Measurements from ENCODE around the gene SPNS2.

SPNS2 gene

DNA sequence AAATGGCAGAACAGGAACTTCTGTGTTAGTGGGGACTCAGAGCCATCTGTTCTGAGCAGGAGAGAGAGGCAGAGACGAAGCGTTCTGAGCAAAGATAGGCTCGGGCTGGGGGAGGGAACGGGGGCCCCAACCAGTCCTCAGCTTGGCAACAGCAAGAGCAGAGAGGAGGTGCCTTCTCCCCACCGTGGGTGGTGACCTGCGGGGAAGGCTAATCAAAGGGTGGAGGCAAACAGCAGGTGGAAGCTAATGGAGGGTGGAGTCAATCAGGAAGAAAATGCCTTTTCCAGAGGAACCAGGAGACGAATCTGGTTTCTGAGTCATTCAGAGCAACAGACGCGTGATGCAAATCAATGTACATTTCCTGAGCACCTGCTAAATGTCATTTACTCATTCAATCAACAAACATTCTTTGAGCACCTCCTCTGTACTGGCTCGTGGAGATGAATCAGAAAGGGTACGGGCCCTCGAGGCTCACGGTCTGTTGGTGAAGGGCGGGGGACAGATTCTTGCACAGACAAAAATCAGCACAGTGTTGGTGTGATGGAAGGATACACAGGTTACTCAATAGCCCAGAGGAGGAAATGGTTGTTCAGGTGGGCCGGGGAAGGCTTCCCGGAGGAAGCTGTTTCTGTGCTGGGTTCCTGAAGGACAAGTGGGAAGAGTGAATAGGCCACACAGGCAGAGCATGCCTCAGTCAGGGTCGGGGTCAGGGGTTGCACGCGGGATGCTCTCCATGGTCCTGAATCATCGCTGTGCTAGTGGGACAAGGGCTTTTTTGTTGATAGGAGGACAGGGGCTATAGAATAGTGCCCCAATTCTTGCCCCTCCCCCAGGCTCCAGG is 5.7 kb upstream of the SPNS2 start:
- Histone ChIP-seq H3K4me1 (ENCODE audit: control insufficient read depth, insufficient read depth, low read length, unreplicated experiment) (no peaks in the 10 kb centered on the region), H3K27me3 (ENCODE audit: insufficient read depth, low read length) (peaks cover 13% of the 10 kb centered on the region), H3K27ac (ENCODE audit: low read depth, low read length) (no peak overlapping the region), H2AFZ (ENCODE audit: low read length, unreplicated experiment) (no peak overlapping the region), H3K36me3 (ENCODE audit: insufficient read depth, low read length) (no peaks in the 10 kb centered on the region), H3K79me2 (ENCODE audit: control insufficient read depth, insufficient read depth, low read length, unreplicated experiment) (no peaks in the 10 kb centered on the region), H3K4me3 (ENCODE audit: low read depth, low read length) (no peak overlapping the region)

DNA sequence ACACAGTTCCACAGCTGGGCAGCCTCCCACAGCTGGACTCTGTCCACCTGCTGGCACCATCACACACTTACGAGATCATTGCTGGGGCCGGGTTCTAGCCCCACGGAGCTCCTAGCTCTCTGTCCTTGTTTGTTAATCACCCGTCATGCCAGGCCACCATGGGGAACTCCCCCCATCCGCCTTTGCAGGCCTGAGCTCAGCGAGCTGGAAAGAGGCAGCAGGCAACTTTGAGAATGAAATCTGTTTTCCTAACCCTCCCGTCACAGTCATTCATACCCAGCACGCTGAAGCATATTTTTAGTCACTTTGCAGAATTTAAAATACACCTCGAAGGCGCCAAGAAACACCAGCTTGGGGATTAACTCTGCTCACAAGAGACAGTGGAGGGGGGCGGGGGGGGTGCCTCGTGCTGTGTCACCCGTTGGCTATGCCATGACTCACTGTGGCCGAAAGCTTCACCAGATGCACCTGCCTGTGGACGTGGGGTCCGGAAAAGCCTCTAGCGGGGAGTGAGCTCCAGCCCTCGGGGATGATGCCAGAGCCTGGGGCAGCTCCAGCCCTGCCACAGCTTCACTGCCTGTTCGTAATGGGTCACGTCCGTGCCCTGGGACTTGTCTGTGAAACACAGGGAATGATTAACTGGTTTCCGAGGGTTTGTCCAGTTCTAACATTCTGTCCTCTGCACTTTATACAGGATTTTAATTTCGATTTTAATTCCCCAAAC is 1.4 kb upstream of the SPNS2 start:
- H3K36me3 ChIP-seq (ENCODE audit: insufficient read depth, low read length): no peaks in the 10 kb centered on the region
- no peak overlapping the region for H2AFZ ChIP-seq (ENCODE audit: low read length, unreplicated experiment)
- no peaks in the 10 kb centered on the region for H3K4me1 ChIP-seq (ENCODE audit: control insufficient read depth, insufficient read depth, low read length, unreplicated experiment)
- no peaks in the 10 kb centered on the region for H3K79me2 ChIP-seq (ENCODE audit: control insufficient read depth, insufficient read depth, low read length, unreplicated experiment)
- peaks cover 47% of the 10 kb centered on the region for H3K27me3 ChIP-seq (ENCODE audit: insufficient read depth, low read length)
- no peak overlapping the region for H3K27ac ChIP-seq (ENCODE audit: low read depth, low read length)
- H3K4me3 ChIP-seq (ENCODE audit: low read depth, low read length): no peak overlapping the region

DNA sequence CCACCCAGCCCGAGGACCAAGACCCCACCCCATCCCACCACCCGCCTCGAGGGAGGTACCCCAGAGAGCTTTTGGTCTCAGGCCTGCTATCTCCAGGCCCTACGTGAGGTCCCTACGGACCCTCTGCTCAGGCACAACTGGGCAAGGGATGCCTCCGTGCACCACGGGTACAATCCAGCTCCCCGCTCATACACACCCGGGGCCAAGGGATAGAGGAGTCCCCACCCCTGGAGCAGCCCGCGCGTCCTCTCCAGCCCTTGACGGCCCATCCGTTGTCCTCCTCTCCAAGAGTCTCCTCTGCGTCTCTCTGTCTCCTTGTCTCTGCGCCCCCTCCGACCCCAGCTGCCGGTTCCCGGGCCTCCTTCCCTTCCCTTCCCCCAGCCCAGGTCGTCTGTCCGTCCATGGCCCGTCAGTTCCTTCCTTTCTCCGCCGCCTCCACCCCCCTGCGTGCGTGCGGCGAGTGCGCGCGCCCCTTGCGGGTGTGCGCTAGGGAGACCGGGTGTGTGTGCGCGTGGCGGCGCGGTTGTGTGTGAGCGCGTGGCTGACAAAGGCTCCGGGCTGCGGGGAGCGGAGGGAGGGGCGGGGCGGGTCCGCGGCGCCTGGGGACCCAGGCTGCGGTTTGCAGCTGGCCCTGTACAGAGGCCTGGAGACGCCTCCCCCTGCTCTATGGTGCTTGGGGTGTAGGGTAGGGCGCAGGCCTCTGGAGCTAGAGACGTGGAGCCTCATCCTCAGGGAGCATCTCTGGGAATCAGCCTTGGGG is 930 bp downstream of the SPNS2 start:
- H3K27me3 ChIP-seq (ENCODE audit: insufficient read depth, low read length): peaks cover 64% of the 10 kb centered on the region
- H3K27ac ChIP-seq (ENCODE audit: low read depth, low read length): no peak overlapping the region
- H3K4me1 ChIP-seq (ENCODE audit: control insufficient read depth, insufficient read depth, low read length, unreplicated experiment): no peaks in the 10 kb centered on the region
- no peaks in the 10 kb centered on the region for H3K36me3 ChIP-seq (ENCODE audit: insufficient read depth, low read length)
- H3K4me3 ChIP-seq (ENCODE audit: low read depth, low read length): no peak overlapping the region; the same call in 1 of the 2 replicates
- no peaks in the 10 kb centered on the region for H3K79me2 ChIP-seq (ENCODE audit: control insufficient read depth, insufficient read depth, low read length, unreplicated experiment)
- no peak overlapping the region for H2AFZ ChIP-seq (ENCODE audit: low read length, unreplicated experiment)

DNA sequence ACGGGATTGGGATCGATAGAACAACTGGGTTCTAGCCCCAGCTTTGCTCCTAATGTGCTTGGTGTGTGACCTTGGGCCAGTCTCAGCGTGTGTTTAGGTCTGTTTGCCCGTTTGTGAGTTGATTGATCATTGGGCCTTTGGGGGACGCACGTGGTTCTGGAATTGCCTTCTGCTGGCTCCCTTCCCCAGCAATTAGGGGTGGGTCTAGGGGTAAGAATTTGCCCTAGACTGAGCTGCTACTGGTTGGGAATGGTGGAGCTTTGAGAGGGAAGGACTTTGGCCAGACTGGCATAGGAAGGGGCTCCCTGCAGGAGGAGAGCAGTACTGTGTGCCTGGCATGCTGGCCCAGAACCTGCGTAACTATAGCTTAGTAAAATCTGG is 1.5 kb downstream of the SPNS2 start:
- H3K27ac ChIP-seq (ENCODE audit: low read depth, low read length): no peak overlapping the region
- no peaks in the 10 kb centered on the region for H3K4me1 ChIP-seq (ENCODE audit: control insufficient read depth, insufficient read depth, low read length, unreplicated experiment)
- no peaks in the 10 kb centered on the region for H3K79me2 ChIP-seq (ENCODE audit: control insufficient read depth, insufficient read depth, low read length, unreplicated experiment)
- peaks cover 68% of the 10 kb centered on the region for H3K27me3 ChIP-seq (ENCODE audit: insufficient read depth, low read length)
- H3K36me3 ChIP-seq (ENCODE audit: insufficient read depth, low read length): no peaks in the 10 kb centered on the region
- no peak overlapping the region for H2AFZ ChIP-seq (ENCODE audit: low read length, unreplicated experiment)
- H3K4me3 ChIP-seq (ENCODE audit: low read depth, low read length): no peak overlapping the region

DNA sequence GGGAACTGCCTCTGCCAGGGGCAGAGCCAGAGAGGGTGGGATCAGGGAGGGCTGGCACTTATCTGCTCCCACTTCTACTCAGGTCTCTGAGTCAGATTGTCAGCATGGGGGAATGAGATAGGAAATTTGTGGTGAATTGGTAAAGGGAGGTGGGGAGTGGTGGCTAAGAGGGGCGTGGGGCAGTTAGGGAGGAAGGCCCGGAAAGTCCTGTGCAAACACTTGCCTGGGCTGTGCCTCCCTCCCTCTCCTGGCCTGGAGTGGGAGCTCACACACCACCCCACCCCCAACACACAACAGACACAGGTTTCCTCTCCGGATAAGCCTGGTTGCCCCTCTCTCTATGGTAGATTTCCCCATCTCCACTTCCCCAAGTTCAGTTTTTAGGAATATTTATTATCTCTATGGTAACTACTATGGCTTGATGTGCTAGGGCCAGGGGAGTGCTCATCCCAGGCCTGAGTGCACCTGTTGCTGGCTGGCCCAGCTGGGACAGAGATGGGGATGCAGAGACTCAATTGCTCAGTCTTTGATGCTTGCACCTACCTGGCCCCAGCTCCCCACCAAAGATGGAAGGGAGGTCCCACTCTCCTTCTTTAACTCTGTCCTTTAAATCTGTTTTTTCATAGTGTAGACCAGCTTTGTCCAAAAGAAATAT is 2.7 kb downstream of the SPNS2 start:
- no peak overlapping the region for H2AFZ ChIP-seq (ENCODE audit: low read length, unreplicated experiment)
- no peaks in the 10 kb centered on the region for H3K4me1 ChIP-seq (ENCODE audit: control insufficient read depth, insufficient read depth, low read length, unreplicated experiment)
- no peaks in the 10 kb centered on the region for H3K36me3 ChIP-seq (ENCODE audit: insufficient read depth, low read length)
- no peak overlapping the region for H3K4me3 ChIP-seq (ENCODE audit: low read depth, low read length)
- H3K79me2 ChIP-seq (ENCODE audit: control insufficient read depth, insufficient read depth, low read length, unreplicated experiment): no peaks in the 10 kb centered on the region
- no peak overlapping the region for H3K27ac ChIP-seq (ENCODE audit: low read depth, low read length)
- peaks cover 68% of the 10 kb centered on the region for H3K27me3 ChIP-seq (ENCODE audit: insufficient read depth, low read length)

DNA sequence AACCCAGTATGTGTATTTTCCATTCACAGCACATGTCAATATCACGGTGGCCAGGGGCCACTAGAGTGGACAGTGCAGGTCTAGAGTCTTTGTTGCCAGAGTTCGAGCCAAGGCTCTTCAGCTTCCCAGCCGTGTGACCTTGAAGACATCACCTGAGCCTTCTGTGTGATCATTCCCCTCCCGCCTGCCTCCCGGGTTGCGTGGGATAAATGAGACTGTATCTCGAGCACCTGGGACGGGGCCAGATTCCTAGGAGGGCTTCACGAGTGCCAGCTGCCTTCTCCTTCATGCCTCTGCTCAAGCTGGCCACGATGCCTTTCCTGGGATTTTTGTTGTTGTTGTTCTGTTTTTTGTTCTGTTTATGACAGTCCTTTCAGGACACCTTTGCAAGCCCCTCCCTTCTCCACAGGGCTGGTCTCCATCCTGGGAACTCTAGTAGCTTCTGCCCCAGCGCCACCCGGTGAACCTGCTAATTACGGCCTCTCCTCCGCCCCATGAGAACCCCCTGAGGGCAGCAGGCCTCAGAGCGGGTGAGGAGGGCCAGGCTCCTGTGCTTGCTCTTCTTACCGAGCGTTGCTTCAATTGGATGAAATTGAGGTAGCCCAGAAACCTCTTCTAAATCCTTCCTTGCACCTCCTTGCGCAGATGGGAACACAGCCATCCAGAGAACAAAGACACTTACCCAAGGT is 3.9 kb downstream of the SPNS2 start:
- Histone ChIP-seq H3K27ac (ENCODE audit: low read depth, low read length) (no peak overlapping the region), H2AFZ (ENCODE audit: low read length, unreplicated experiment) (no peak overlapping the region), H3K79me2 (ENCODE audit: control insufficient read depth, insufficient read depth, low read length, unreplicated experiment) (no peaks in the 10 kb centered on the region), H3K27me3 (ENCODE audit: insufficient read depth, low read length) (peaks cover 59% of the 10 kb centered on the region), H3K4me3 (ENCODE audit: low read depth, low read length) (no peak overlapping the region), H3K4me1 (ENCODE audit: control insufficient read depth, insufficient read depth, low read length, unreplicated experiment) (no peaks in the 10 kb centered on the region), H3K36me3 (ENCODE audit: insufficient read depth, low read length) (no peaks in the 10 kb centered on the region)

DNA sequence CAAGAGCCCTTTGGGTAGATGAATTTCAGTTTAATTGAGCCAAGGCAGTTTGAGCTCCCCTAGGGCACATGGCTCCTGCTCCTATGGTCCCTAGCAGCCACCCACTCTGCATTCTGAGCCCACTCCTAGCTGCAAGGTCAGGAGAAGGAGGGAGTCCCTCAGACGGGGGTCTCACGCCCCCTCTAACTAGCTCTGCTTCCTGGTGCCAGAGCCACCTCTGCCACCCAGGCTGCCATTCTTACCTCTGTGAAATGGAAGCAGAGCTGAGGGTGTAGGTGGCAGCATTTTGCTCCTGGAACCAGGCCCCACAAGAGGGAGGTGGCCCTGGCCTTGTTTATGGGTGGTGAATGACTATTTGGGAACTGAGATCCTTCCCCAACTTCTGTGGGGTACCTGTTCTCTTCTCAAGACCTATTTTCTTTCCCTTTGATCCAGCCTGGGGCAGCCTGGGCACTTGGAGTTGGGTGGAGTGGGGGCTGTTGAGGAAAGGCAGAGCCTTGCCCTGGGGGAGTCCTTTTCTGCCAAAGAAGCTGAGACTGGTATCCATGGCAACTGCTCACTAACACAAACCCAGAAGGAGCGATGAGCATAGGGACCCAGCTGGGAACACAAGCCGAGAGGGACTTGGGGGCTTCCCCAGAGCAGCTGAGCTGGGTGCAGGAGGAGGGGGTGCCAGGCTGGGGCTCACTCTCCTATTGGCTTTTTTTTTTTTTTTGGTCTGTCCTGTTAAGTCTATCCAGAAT is 4.8 kb downstream of the SPNS2 start:
- H3K27ac ChIP-seq (ENCODE audit: low read depth, low read length): no peak overlapping the region
- H3K27me3 ChIP-seq (ENCODE audit: insufficient read depth, low read length): peaks cover 50% of the 10 kb centered on the region
- H3K4me1 ChIP-seq (ENCODE audit: control insufficient read depth, insufficient read depth, low read length, unreplicated experiment): no peaks in the 10 kb centered on the region
- H3K36me3 ChIP-seq (ENCODE audit: insufficient read depth, low read length): no peaks in the 10 kb centered on the region
- H3K79me2 ChIP-seq (ENCODE audit: control insufficient read depth, insufficient read depth, low read length, unreplicated experiment): no peaks in the 10 kb centered on the region
- H3K4me3 ChIP-seq (ENCODE audit: low read depth, low read length): no peak overlapping the region
- no peak overlapping the region for H2AFZ ChIP-seq (ENCODE audit: low read length, unreplicated experiment)

DNA sequence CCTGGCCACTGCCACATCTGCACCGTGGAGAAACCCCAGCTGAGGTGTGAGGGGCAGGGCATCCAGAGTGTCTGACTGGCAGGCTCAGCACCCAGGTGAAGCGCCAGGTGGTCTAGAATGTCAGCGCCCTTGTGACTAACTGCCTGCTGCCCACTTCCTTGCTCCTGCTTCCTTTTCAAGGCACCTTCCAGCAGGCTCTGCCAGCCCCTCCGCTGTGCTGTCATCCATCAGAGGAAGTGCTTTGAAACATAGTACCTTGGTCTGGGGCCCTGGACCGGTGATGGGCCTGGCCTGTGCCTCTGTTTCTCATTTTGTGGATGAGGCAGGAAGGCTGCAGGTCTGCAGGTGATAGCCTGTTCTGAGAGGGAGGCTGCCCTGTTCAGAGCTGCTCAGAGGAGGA is 5.5 kb downstream of the SPNS2 start:
- Histone ChIP-seq H3K27me3 (ENCODE audit: insufficient read depth, low read length) (peaks cover 47% of the 10 kb centered on the region), H3K4me3 (ENCODE audit: low read depth, low read length) (no peak overlapping the region), H3K27ac (ENCODE audit: low read depth, low read length) (no peak overlapping the region)

DNA sequence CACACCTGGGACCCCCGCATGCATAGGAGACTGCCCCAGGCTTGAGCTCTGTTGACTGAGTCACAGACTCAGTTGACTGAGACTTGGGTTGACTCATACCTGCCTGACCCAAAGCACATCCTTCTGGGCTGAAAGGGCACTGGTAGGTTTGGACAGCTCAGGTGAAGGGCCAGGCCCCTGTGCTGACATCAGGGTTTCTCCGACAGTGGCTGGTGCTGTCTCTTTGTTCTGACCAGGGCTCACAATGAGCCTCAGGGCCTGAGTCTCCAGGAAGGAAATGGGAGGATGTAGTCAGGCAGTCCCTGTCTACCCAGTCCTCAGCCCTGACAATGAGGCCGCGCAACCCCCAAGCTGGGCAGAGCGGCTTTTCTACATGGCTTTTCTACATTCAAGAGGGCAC is 6.5 kb downstream of the SPNS2 start:
- H3K27me3 ChIP-seq (ENCODE audit: insufficient read depth, low read length): peaks cover 37% of the 10 kb centered on the region
- no peaks in the 10 kb centered on the region for H3K36me3 ChIP-seq (ENCODE audit: insufficient read depth, low read length)
- H2AFZ ChIP-seq (ENCODE audit: low read length, unreplicated experiment): no peak overlapping the region
- H3K4me3 ChIP-seq (ENCODE audit: low read depth, low read length): no peak overlapping the region
- H3K79me2 ChIP-seq (ENCODE audit: control insufficient read depth, insufficient read depth, low read length, unreplicated experiment): no peaks in the 10 kb centered on the region
- H3K27ac ChIP-seq (ENCODE audit: low read depth, low read length): no peak overlapping the region
- H3K4me1 ChIP-seq (ENCODE audit: control insufficient read depth, insufficient read depth, low read length, unreplicated experiment): no peaks in the 10 kb centered on the region

More for the DNA sequence above, 5.5 kb downstream of the SPNS2 start:
- H2AFZ ChIP-seq (ENCODE audit: low read length, unreplicated experiment): no peak overlapping the region
- H3K36me3 ChIP-seq (ENCODE audit: insufficient read depth, low read length): no peaks in the 10 kb centered on the region
- H3K4me1 ChIP-seq (ENCODE audit: control insufficient read depth, insufficient read depth, low read length, unreplicated experiment): no peaks in the 10 kb centered on the region
- no peaks in the 10 kb centered on the region for H3K79me2 ChIP-seq (ENCODE audit: control insufficient read depth, insufficient read depth, low read length, unreplicated experiment)
